C4-2B (cell line): Measurements from ENCODE around the gene ATP6V0A4.

Experiments used
- CTCF ChIP-seq: fragments of 450-650 bp; conservative IDR thresholded peaks from 2 replicates; pipeline ENCODE4 v1.5.1; 2017; ENCODE audit warnings: mild to moderate bottlenecking
- ZFX ChIP-seq: fragments of 450-650 bp; IDR thresholded peaks from 2 replicates; pipeline ENCODE4 v1.6.1; 2017

- TF ChIP-seq CTCF (no peak), ZFX (no peak; the same call in 1 of the 2 replicates)
Observed at GRCh38 chr7:138729444-138729843, 68.6 kb downstream of the ATP6V0A4 start.
